Activated naive CD4-positive, alpha-beta T cell treated with anti-CD3 and anti-CD28 coated beads, Interleukin-2, amount 50 U/mL, for 16 hours (primary cell): Measurements from ENCODE around the gene CELF3.
A peak's percentile ranks its signal among the peaks of the same experiment; 100 is the strongest.
"Not testable (repeated sequence)": the region's sequence is repeated elsewhere in the genome, so short reads cannot be mapped to it uniquely, and the experiment has no call there.

Experiments
- DNase-seq: peaks from one replicate; pipeline ENCODE4 v3.0.0-alpha.2; 2020

CELF3 gene

DNA sequence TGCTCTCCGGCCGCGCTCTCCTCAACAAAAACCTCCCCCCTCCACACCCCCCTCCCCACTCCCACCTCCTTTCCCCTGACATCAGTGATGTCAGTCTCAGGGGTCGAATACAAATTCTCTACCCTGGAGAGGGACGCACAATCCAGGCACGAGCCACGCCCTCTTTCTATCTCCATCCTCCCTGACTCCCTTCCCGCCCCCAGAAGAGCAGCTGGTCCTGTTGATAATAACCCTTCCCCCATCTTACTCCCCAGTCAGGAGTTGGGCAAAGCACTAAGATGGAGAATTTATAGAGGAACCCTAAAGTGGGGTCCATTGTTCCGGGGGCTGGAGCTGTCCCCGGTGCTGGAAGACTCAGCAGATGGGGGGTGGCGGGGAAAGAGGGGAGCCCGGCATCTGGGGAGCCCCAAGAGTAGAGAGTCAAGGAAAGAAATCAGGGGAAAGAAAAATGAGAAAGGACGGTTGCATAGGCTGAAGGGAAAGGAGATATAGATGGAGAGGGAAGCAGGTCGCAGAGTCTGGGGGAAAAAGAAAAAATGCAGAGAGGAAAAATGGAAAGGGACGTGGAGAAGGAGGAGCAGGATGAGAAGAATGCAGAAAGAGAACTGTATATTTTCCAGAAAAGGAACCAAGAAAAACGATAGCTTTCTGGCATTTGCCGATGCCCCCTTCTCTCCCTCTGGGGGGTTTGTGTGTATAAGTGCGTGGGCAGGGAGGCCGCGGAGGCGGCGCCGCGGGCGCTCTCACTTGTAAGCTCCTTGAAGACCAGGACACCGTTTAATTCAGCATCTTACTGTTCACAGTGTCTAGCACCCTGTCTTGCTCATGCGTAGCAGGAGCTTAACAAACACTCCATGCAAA is at the start of gene CELF3:
Gene CELF3 (minus strand): TSS at position 33 of the 861 bp plus-strand sequence. CDS start 783 bp downstream, outside the sequence.
- no peak for DNase-seq

DNA sequence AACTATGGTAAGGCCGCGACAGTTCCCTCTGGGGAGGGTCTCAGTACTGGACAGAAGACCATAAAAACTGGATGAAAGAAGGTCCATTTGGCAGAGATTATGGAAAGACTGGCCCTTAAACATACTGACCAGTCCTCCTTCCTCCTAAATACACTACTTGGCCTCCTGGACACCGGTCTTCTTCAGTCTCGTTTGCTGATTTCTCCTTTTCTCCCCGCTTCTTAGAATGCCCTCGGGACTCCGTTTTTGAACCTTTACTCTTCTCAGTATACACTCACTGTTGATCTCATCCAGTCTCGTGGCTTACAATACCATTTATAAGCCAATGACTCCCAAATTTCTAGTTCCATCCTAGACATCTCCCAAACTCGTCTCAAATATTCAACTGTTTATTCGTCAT is 47.4 kb upstream of the CELF3 start:
- DNase-seq, result no peak

DNA sequence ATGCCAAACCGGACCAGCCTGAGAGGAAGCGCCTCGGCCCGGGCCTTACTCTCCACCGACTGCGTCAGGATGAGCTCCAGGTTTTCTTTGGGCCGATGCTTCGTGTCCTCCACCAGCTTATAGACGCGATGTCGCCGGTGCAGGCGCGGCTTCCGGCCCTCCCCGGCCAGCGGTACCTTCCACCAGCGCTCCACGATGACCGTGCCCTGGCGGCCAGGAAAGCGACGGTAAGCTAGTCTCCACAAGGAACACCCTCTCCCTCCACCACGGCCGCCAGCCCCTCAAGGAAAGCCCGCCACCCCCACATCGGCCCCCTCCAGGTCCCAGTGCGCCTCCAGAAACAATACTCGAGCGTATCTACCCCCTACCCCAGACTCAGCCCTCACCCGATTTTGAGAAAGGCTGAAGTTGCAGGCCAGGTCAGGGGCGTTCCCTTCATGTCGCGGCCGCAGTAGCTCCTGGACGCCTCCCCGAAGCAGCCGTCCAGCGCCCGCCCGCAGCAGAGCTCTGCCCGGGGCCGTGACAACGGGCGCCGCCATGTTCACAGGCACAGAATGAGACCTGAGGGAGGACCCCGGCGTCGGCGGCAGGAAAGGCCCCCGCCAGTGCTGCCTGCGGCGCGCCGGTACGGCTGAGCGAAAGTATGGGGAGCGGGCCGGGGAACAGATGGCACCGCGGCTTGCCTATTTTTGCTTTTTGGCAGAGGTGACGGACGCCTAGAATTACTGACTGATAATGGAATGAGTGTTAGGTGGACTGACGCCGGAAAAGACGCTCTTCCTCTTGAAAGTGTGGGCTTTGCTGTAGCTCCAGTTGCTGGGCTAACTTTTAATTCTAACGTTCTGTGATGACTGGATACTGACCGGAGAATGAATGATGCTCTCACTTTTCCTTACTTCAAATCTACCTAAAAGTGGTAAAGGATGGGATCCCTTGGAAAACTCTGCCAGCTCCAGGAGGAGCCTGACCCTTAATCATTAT is 46.6 kb upstream of the CELF3 start, which contains the start of gene MRPL9:
Gene MRPL9 (minus strand): TSS at position 556 of the 981 bp plus-strand sequence. CDS start 17 bp downstream, at position 539.
- DNase-seq, result peak; percentile 88

DNA sequence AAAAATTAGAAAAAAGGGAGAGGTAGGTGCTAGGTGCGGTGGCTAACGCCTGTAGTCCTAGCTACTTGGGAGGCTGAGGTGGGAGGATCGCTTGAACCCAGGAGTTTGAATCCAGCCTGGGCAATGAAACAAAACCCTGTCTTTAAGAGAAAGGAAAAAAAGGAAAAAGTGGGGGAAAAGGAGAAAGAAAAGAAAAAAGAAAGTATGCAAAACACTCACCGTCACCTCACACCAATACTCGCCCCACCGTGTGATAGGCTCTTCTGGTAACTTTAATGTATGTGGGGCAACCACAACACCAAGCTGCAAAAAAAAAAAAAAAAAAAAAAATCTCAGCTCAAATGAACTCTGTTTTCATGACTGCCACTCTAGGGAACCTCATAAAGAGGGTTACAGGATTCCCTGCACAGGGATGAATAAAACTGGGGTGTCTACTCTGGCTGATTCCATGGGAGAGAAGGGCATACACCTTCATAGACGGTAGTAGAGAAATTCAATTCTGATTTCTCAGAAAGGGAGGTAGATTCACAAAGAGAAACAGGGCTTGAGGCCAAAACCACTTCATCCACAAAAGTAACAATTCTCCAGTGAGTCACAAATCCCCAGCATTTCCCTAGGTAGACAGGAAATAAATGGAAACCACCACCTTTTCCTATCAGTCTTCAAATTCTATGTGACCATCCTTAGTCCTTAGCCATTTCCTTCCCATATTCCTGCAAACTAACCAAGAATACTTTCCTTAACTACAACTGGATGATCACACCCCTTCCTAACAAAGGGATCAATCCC is 44.2 kb upstream of the CELF3 start:
- DNase-seq, result no peak

DNA sequence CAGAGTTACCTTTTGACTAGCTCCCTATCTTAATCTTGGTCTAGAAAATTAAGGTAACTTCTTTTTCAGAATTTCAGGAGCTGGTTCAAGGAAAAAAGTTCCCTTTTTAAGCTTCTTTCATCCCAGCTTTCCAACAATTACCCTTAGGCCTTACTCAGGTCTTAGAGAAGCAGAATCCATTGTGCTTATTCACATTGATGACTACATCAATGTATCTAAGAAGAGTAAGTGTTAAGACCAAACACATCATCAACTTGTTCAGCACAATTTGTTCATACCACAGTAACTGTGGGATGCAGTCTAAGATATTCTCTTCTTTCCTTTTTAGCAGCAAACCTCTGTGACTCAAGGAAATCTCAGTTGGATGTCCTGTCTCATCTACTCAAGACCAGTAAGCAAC is 42.6 kb upstream of the CELF3 start:
- no peak for DNase-seq

DNA sequence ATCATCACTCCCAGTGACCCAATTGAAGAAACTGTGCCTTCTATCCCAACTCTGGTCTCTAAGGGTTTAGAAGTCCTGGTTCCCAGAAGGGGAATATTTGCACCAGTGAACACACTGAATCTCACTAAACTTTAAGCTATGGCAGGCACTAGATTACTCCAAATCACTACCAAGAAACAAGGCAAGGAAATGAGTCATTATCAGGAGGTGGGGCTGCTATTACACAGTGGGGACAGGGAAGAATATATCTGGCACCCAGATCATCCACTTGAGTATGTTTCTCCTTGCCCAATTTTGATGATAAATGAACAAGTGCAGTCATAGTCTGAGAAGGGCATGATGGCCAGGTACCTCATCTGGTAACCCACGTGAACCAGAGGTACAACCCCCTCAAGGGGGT is 39.7 kb upstream of the CELF3 start:
- DNase-seq, result no peak

DNA sequence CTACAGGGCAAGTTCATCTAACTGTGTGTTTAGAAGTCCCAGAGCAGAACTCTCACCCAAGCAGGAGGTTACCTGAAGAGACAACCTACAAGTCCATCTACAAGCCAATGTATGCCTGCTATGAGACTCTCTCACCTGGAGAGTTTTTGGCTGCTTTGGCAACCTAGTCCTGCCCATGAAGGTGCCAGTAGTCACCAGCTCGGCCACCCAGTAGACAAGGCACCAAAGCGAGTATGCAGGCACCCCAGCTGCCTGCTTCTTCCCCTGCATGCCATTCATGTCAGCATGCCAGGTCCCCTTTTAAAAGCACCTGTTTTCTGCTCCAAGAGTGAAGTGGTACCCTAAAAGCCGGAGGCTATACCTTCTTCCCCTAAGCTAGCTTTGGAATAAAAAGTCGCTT is 24.9 kb upstream of the CELF3 start:
- DNase-seq, result no peak

DNA sequence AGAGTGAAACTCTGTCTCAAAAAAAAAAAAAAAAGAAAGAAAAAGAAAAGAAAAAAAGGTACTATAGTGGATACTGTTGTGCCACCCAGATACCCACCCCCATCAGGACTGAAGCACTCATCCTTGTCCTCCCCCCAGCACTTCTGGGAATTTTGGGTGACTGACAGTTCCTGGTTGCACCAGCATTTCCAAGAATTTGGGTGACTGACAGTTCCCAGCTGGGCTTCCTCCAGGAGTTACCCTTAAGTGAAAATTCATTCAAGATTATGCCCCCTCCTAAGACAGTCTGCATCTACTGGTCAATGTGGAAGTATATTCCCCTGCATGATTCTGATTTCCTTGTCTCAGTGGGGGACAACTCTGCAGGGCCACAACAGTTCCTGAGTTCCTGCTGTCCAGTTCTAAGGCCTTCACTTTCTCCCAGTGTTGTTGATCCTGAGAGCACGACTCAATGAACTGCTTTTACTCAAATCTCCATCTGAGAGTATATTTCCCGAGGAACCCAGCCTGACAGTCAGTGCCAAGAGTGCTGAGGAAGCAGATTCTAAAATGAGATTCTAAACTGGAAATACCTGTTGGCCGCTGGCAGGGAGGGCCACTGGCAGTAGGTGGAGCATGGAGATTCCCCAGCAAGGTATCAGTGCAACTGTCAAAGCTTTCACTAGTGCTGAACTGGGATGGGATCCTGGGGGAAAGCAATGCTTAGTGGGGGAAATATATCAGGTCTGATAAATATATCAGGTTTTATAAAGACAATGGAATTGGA is 23.2 kb upstream of the CELF3 start:
- no peak for DNase-seq

DNA sequence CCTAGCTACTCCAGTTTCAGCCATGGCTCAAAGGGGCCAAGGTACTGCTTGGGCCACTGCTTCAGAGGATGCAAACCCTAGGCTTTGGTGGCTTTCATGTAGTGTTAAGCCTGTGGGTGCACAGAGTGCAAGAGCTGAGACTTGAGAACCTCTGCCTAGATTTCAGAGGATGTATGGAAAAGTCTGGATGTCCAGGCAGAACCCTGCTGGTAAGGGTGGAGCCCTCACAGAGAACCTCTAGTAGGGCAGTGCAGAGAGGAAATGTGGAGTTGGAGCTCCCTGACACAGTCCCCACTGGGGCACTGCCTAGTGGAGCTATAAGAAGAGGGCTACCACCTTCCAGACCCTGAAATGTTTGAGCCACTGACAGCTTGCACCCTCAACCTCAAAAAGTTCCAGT is 20.9 kb upstream of the CELF3 start:
- no peak for DNase-seq

DNA sequence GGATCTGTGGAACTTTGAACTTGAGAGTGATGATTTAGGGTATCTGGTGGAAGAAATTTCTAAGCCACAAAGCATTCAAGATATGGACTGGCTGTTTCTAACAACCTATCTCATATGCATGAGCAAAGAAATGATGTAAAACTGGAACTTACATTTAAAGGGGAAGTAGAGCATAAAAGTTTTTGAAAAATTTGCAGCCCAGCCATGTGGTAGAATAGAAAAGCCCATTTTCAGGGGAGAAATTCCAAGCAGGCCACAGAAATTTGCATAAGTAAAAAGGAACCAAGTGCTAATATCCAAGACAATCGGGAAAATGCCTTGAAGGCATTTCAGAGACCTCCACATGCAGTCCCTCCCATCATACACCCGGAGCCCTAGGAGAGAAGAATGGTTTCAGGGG is 20.4 kb upstream of the CELF3 start:
- DNase-seq, result no peak

DNA sequence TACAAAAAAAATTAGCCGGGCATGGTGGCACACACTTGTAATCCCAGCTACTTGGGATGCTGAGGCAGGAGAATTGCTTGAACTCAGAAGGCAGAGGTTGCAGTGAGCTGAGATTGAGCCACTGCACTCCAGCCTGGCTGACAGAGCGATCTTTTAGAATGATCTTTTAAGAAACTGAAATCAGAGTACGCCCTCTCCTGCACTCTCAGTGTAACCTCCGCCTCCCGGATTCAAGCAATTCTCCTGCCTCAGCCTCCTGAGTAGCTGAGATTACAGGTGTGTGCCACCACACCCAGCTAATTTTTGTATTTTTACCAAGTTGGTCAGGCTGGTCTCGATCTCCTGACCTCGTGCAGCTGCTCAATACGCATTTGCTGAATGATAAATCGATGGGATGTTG is 17.4 kb upstream of the CELF3 start:
- DNase-seq, result not testable (repeated sequence)

DNA sequence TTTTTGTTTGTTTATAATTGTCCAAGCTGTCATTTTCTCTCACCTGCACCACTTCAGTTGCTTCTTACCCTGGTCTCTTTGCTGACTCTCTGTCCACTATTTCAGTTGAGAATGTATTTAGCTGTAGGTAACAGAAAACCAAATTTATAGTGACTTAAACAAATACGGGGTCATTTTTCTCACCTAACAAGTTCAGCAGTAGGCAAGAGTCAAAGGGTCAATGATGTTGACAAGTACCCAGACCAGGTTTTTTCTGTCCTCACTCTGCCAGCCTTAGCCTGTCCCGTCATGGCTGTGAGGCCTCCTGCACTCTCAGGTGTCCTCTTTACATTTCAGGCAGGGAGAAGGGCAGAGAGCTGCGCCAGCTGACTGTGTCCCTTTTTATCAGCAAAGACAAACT is 16.5 kb upstream of the CELF3 start:
- DNase-seq, result no peak

DNA sequence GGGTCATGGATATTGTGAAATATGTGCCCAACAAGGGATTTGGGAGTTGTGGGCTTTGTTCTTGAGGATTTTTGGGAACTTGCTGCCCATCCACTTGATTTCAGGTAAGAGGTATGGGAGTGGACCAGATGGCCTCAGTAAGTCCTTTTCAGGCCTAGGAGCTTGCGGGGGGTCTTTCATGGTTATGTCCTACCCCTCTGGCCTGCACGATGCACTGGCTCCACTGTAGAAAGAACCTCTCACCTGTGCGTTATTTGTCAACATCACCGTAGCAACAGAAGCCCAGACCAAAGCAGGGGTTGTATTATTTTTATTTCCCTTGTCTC is 13.3 kb upstream of the CELF3 start:
- DNase-seq, result no peak

DNA sequence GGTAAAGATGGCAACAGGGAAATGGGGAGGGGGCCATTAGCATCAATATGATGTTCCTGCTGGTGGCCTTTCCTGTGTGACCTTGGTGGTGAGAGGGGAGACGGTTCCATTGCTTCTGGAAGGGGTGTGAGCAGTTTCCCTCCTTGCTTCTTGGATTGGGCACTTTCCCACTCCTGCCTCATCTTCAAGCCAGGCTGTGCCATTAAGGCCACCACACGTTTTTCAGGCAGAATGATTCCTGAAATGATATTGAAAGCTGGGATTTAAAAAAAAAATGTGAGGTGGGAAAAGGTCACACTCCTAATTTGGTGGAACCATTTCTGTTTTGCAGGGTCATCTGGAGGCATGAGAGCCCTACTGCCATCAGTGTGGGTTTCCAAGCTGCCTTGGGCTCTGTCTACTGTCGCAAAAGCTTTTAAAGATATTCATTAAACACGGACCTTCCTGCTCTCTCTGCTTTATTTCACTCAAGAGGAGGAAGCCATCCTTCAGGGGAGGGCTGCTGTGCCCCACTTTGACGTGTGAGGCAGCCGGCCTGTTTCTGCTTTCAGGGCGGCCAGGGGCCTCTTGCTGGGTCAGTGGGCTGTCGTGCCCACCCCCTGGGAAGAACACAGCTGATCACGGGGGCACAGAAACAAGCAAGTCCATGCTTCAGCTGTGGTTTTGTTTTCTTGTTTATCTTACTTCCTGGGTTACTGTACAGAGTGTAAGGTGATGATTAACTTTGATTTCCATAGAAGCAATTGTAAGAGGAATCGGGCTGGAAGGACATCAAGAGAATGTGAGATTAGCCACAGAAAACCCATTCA is 12.8 kb upstream of the CELF3 start:
- DNase-seq, result no peak

DNA sequence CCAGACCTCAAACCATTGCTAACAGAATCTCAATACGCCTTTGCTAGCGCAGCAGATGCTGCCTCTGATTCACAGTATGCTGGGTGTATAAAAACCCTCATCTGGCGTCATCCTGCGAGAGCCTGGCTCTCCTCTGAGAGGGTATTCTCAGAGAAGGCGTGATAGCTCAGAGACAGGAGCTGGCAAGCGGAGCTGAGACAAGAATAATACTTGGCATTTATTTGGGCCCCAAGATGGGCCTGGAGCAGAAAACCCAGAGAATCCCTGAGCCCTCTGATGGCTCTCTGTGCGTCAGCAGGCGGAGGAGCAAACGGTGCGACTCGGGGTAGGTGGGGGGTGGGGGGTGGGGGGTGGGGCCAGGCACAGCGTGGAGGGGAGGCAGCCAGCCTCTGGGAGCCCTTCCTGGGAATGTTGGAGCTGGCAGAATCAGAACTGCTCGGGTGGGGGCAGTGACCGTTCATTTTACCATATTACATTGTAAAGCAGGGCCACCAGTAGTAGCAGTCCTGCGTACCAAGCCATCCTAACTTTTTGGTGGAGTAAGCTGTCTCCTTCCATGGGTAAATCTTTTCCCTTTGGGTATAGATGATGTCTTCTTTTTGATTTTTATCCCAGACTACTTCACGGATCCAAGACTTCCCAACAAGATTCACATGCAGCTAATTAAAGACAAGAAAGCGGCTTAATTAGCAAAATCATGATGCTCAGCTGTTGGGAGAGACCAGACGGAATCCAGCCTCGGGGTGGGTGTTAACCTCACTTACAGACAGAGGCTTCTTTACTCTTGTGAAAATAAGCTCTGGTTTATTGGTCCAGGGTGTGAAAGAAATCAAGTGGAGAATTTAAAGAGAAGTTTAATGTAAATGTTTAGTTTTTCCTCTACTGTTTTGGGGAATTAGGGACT is 11.8 kb upstream of the CELF3 start:
- DNase-seq, result no peak

DNA sequence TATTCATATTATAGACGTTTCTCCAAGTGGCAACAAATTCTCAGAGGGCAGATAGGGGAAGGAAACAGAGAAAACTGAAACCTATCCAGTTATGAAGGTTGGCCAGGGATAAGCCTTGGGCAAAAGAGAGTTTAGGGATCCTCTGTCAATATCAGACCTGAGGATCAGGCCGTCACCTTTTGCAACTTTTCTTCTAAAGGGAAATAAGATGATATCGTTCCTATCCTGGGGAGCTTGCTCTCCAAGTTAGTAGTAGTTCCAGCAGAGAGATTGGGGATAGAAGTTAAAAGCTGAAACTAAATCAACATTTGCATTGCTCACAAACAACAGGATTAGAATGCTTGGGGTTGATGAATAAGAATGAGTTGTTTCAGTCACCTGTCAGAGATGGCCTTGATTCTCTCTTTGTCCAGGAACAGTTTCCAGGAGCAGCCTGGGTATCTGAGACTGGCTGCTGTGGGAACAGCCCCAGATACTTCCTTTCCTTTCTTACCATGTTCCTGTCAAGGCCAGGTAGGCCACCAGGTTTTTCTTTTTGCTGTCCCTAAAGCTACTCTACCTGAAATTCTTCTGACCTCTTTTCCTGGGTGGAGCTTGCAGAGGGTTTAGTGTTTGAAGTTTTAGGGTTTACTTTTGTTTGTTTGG is 7.2 kb upstream of the CELF3 start:
- no peak for DNase-seq

DNA sequence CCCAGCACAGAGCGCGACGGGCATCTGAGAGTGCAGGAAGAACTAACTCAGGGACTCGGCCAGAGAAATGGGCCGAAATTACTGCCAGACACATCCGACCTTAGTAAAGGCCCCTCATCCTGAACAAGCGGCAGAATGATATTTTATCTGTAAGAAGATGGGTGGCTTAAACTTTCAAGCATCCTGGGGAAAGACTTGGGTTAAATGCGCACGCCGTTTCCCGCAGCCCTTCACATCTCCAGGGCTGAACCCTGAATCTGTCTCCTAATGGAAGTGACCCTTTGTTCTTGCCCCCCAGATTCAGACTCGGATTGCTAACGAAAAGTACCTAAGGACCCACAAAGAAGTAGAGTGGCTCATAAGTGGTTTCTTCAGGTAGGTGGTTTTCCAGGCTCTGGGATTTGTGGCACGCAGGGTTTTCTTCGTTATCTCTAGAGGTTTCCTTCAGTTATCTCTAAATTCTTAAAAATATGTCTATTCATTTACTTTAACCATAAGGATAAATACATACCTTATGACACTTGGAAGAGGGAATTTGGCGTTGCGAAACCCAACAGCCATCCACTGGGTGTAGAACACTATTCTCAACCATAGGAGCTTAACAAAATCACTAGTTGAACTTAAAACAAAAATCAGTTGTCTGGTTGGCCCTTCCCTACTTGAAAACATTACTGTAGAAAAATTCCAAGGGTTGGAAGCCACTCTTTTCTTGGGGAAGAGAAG is 5.3 kb upstream of the CELF3 start:
- no peak for DNase-seq

DNA sequence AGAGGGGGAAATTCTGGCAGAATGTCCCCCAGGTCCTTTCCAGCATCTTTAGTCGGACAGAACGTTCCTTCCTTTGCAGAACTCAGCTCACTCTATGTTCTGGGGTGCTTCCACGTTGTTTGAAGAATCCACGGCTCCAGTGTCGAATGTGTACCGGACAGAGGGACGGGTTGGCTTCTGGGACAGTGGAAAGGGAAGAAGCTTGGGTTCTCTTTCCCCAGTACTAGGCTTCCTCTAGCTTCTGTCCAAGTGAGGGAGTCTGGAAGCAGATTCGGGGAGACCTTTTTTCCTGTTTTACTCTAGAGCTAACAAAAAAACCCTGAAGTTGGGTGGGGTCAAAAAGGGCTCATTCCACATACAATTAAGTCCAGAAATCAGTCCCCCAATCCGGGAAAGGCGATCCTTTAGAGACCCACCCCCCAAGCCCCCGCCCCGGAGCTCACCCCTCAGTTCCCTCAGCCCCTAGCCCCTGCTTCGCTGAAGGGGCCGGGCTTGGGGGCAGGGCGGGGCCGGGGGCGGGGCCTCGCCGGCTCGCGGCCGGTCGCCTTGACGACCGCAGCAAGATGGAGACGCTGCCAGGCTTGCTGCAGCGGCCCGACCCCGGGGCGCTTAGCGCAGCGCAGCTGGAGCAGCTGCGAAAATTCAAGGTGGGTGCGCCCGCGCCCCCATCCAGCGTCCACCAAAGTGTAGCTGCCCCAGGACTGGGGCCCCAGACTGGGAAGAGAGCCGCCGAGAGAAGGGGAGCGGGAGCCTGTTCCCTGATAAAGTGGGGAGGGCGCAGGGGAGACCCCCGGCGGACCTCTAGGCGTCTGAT is 4.6 kb upstream of the CELF3 start, which contains the start of gene RIIAD1:
Gene RIIAD1 (plus strand): TSS at position 549 of the 814 bp plus-strand sequence. CDS start 15 bp downstream, at position 564.
- peak; percentile 43 for DNase-seq
